GM23248 (cell line): ENCODE data around the gene SHANK2.

Experiments used
- EZH2 ChIP-seq: fragments of 200-600 bp; sonication (generic); IDR thresholded peaks from 2 replicates; pipeline ENCODE4 v1.6.1; 2018; ENCODE audit warnings: antibody characterized with exemption, mild to moderate bottlenecking; ENCODE audit not compliant: insufficient read depth, poor library complexity, severe bottlenecking
- EZH2phosphoT487 ChIP-seq: fragments of 200-600 bp; sonication (generic); IDR thresholded peaks from 2 replicates; pipeline ENCODE4 v1.6.1; 2018; ENCODE audit warnings: antibody characterized with exemption, moderate library complexity, mild to moderate bottlenecking, low read depth; ENCODE audit not compliant: insufficient read depth

GRCh38 chr11:71301046-71301857 lies 48.9 kb upstream of the SHANK2 start:
- TF ChIP-seq EZH2 (no peak), EZH2phosphoT487 (no peak)
